Measurements from ENCODE around the gene RNF26.

DNA sequence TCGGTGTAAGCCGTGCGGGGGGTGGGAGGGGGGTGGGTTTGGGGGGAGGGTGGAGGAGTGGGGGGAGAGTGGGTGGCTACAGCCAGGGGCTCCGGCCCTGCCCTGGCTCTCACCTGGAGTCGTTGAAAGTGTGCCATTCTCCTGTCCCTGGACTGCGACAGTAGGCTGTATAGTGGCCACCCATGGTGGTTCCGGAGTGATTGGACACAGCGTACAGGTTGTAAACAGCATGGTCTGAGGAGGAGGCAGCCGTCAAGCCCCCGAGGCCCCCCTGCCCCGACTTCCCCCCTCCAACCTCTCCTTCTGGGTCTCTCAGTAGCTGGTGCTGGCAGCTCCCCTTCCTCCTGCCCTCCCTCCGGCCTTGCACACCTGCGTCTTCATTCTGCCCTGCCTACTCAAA lies 22.7 kb downstream of the RNF26 start:
- TF ChIP-seq, protein P1, sequence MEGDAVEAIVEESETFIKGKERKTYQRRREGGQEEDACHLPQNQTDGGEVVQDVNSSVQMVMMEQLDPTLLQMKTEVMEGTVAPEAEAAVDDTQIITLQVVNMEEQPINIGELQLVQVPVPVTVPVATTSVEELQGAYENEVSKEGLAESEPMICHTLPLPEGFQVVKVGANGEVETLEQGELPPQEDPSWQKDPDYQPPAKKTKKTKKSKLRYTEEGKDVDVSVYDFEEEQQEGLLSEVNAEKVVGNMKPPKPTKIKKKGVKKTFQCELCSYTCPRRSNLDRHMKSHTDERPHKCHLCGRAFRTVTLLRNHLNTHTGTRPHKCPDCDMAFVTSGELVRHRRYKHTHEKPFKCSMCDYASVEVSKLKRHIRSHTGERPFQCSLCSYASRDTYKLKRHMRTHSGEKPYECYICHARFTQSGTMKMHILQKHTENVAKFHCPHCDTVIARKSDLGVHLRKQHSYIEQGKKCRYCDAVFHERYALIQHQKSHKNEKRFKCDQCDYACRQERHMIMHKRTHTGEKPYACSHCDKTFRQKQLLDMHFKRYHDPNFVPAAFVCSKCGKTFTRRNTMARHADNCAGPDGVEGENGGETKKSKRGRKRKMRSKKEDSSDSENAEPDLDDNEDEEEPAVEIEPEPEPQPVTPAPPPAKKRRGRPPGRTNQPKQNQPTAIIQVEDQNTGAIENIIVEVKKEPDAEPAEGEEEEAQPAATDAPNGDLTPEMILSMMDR (conservative IDR thresholded peaks at IDR 0.05 in 1 of 2, IDR thresholded peaks at IDR 0.05 in 1 of 2; ENCODE audit: extremely low read depth in 1 of 2, insufficient read depth in 1 of 2, low read depth in 1 of 2, low read length in 2 of 2), result no peak
- TF ChIP-seq EZH2 (IDR thresholded peaks at IDR 0.05; ENCODE audit: borderline replicate concordance, low read length), result no peak
